Activated gamma-delta T cell treated with anti-CD3 and anti-CD28 coated beads, Interleukin-2, amount 50 U/mL, for 16 hours (primary cell): Measurements from ENCODE around the gene HYAL2.

ENCODE experiments used
- DNase-seq: peaks from one replicate; pipeline ENCODE4 v3.0.0-alpha.2; 2020; ENCODE audit warnings: low read depth

The HYAL2 gene

GRCh38 chr3:50269977-50270413 is 52.5 kb downstream of the HYAL2 start:
- DNase-seq, result no peak

DNA sequence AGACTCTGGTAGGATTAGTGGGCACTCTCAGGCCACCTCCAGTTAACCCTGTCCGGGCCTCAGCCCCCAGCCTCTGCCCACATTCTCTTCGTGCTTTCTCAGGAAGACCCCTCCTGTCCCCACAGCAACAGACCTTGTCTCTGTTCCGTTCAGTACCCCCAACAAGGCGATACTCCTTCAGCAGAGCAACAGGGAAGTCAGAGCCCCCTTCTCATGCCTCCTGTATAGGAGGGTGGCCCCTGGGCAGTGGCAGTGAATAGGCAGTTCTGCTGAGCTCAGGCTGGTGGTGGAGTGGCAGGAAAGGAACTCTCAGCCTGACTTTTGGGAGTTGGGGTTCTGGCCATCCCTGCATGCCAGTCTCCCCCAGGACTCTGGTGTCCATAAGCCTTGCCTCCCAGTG is 53.1 kb downstream of the HYAL2 start:
- no peak for DNase-seq

- no peak for DNase-seq
Observed at GRCh38 chr3:50268703-50269451, 53.7 kb downstream of the HYAL2 start, which contains the start of gene SEMA3B. Gene SEMA3B (plus strand): TSS chr3:50269147. CDS start chr3:50269241, 94 bp downstream.

GRCh38 chr3:50268276-50268675 is 54.3 kb downstream of the HYAL2 start:
- DNase-seq, result no peak
